GM23338 (cell line): ENCODE results near the gene NABP1. TPM values are rescaled to one million over a fixed set of nuclear protein-coding genes. Genes with fewer than 3 reads are reported as not detected.

Source experiments
- ATAC-seq: fragments of 200-7000 bp; cut with Tn5 transposase; 3 replicates; pipeline ENCODE4 v1.9.1; 2020
- DNase-seq: peaks from one replicate; pipeline ENCODE4 v3.0.0-alpha.2; 2015; ENCODE audit warnings: low spot score
- H2AFZ ChIP-seq: fragments of 200-600 bp; sonication (generic); 2 replicates; pipeline ENCODE4 v1.8.0; 2016; ENCODE audit warnings: antibody characterized with exemption, mild to moderate bottlenecking, moderate library complexity
- H3F3A ChIP-seq: fragments of 200-600 bp; sonication (generic); replicated peaks from 2 replicates; pipeline ENCODE4 v1.8.0; 2017; ENCODE audit warnings: antibody characterized with exemption, mixed run types, low read depth
- H3K27ac ChIP-seq: fragments of 200-600 bp; sonication (generic); 2 replicates; pipeline ENCODE4 v1.6.1; 2016; ENCODE audit warnings: low read depth
- H3K27me3 ChIP-seq: fragments of 200-600 bp; sonication (generic); 2 replicates; pipeline ENCODE4 v1.8.0; 2016; ENCODE audit warnings: mild to moderate bottlenecking, mixed run types, moderate library complexity; ENCODE audit not compliant: insufficient read depth
- H3K36me3 ChIP-seq: fragments of 200-600 bp; sonication (generic); 2 replicates; pipeline ENCODE4 v1.8.0; 2016; ENCODE audit warnings: mild to moderate bottlenecking; ENCODE audit not compliant: insufficient read depth
- H3K4me1 ChIP-seq: fragments of 200-600 bp; sonication (generic); 2 replicates; pipeline ENCODE4 v1.8.0; 2016; ENCODE audit warnings: mild to moderate bottlenecking, moderate library complexity; ENCODE audit not compliant: insufficient read depth
- H3K4me2 ChIP-seq: fragments of 200-600 bp; sonication (generic); 2 replicates; pipeline ENCODE4 v1.7.1; 2017; ENCODE audit warnings: mixed run types
- H3K4me3 ChIP-seq: fragments of 200-600 bp; sonication (generic); 2 replicates; pipeline ENCODE4 v1.6.1; 2016; ENCODE audit warnings: mixed run types
- H3K79me2 ChIP-seq: fragments of 200-600 bp; sonication (generic); replicated peaks from 2 replicates; pipeline ENCODE4 v1.8.0; 2017; ENCODE audit warnings: mild to moderate bottlenecking; ENCODE audit not compliant: insufficient read depth
- H3K9me2 ChIP-seq: fragments of 200-600 bp; sonication (generic); 2 replicates; pipeline ENCODE4 v1.8.0; 2017; ENCODE audit not compliant: insufficient read depth
- H4K20me1 ChIP-seq: fragments of 200-600 bp; sonication (generic); replicated peaks from 2 replicates; pipeline ENCODE4 v1.8.0; 2017; ENCODE audit warnings: mild to moderate bottlenecking; ENCODE audit not compliant: insufficient read depth
- H3K27ac Mint-ChIP-seq: 2 replicates; pipeline ENCODE4 v1.8.0; 2020; ENCODE audit warnings: inconsistent platforms, mild to moderate bottlenecking, moderate library complexity, mixed read lengths
- H3K27me3 Mint-ChIP-seq: 3 replicates; pipeline ENCODE4 v1.8.0; 2022; ENCODE audit warnings: low read depth, mild to moderate bottlenecking, moderate library complexity, mixed read lengths, inconsistent platforms; ENCODE audit not compliant: insufficient read depth, poor library complexity
- H3K36me3 Mint-ChIP-seq: 3 replicates; pipeline ENCODE4 v1.8.0; 2021; ENCODE audit warnings: low read depth, mild to moderate bottlenecking, inconsistent platforms, moderate library complexity, mixed read lengths
- H3K4me1 Mint-ChIP-seq: 3 replicates; pipeline ENCODE4 v1.8.0; 2020; ENCODE audit warnings: mild to moderate bottlenecking, inconsistent platforms, mixed read lengths
- H3K4me3 Mint-ChIP-seq: 3 replicates; pipeline ENCODE4 v1.8.0; 2021; ENCODE audit warnings: moderate library complexity, mild to moderate bottlenecking, inconsistent platforms, mixed read lengths
- H3K9me3 Mint-ChIP-seq: 3 replicates; pipeline ENCODE4 v1.8.0; 2020; ENCODE audit warnings: moderate library complexity, mild to moderate bottlenecking, inconsistent platforms, mixed read lengths
- CREB1 ChIP-seq: fragments of 250-450 bp; sonication (Bioruptor Pico); IDR thresholded peaks from 2 replicates; pipeline ENCODE4 v1.5.0; 2020; ENCODE audit warnings: low read depth, mild to moderate bottlenecking, moderate library complexity
- STAT1 ChIP-seq: IDR thresholded peaks from one replicate; pipeline ENCODE4 v1.6.1; 2016; ENCODE audit warnings: antibody characterized with exemption; ENCODE audit not compliant: unreplicated experiment
- ZNF114 ChIP-seq: fragments of 250-450 bp; sonication (Bioruptor Pico); IDR thresholded peaks from 2 replicates; pipeline ENCODE4 v1.5.0; 2020; ENCODE audit warnings: mild to moderate bottlenecking, moderate library complexity
- polyA plus RNA-seq: library from polyadenylated mRNA; unstranded; fragments of >200 nt; fragmentation: Nextera tagmentation; extraction: Ambion mirVana; gene quantifications from 2 replicates; pipeline ENCODE4 v1.2.1, GENCODE V29; 2016
- total RNA-seq: library from RNA; depleted of rRNA; stranded (reverse); fragments of >200 nt; shearing (Covaris generic); gene quantifications from 2 replicates; pipeline ENCODE4 v1.2.3, GENCODE V29; 2014
- TF ChIP-seq, protein P1 (sequence below): IDR thresholded peaks from one replicate; pipeline ENCODE4 v1.6.1; 2018; ENCODE audit warnings: antibody characterized with exemption; ENCODE audit not compliant: unreplicated experiment
- TF ChIP-seq, protein P2 (sequence below), 2 experiments: fragments of 200-600 bp in 1 of 2; sonication (generic) in 1 of 2; conservative IDR thresholded peaks; 2 replicates each; pipeline versions ENCODE4 v1.5.1 to v1.6.1; 2016 to 2017; ENCODE audit warnings: antibody characterized with exemption in 2 of 2, low read depth in 2 of 2, mild to moderate bottlenecking in 2 of 2, moderate library complexity in 1 of 2

NABP1 gene
- total and polyA plus RNA-seq, 2 experiments from 2014 or later: 5.2 to 5.6 TPM

DNA sequence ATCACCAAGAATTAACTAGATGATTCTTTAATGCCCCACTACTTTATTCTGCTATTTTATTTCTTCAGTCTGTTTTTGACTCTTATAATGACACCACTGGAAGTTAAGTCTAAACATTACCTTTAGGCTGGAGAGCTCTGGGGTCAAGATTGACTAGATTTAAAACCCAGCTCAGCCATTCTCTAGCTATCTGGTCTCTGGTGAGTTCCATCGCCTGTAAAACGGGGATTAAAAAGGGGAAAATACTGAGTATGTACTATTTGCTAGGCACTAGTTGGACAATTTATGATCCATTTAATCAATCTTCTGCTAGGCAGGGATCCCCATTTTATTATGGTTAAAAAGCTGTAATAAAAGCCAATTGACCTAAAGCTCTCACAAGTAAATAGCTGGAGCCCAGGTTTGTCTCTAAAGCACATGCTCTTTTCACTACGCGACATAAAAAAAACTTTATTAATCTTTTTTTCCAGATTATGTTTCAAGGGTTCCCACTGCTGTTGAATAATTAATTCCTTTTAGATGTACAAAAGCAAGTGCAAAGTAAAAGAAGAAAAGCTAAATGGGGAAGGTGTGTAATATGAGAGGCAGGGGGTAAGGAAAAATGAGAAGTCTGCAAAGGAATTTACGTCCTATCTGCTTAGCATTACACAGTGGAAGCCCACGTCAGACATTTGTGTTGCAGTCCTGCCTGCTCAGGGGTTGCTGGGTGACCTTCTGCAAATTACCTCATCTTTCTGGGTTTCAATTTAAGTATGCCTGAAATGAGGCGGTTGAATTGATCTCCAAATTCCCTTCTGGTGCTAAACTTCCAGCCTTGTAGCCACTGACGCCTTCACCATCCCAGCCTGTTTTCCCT, 918 bp upstream of the NABP1 start (continued):
- TF ChIP-seq, protein P1, sequence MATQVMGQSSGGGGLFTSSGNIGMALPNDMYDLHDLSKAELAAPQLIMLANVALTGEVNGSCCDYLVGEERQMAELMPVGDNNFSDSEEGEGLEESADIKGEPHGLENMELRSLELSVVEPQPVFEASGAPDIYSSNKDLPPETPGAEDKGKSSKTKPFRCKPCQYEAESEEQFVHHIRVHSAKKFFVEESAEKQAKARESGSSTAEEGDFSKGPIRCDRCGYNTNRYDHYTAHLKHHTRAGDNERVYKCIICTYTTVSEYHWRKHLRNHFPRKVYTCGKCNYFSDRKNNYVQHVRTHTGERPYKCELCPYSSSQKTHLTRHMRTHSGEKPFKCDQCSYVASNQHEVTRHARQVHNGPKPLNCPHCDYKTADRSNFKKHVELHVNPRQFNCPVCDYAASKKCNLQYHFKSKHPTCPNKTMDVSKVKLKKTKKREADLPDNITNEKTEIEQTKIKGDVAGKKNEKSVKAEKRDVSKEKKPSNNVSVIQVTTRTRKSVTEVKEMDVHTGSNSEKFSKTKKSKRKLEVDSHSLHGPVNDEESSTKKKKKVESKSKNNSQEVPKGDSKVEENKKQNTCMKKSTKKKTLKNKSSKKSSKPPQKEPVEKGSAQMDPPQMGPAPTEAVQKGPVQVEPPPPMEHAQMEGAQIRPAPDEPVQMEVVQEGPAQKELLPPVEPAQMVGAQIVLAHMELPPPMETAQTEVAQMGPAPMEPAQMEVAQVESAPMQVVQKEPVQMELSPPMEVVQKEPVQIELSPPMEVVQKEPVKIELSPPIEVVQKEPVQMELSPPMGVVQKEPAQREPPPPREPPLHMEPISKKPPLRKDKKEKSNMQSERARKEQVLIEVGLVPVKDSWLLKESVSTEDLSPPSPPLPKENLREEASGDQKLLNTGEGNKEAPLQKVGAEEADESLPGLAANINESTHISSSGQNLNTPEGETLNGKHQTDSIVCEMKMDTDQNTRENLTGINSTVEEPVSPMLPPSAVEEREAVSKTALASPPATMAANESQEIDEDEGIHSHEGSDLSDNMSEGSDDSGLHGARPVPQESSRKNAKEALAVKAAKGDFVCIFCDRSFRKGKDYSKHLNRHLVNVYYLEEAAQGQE: no peak
- TF ChIP-seq STAT1 (no peak), CREB1 (CRISPR knock-in tag) (no peak)

DNA sequence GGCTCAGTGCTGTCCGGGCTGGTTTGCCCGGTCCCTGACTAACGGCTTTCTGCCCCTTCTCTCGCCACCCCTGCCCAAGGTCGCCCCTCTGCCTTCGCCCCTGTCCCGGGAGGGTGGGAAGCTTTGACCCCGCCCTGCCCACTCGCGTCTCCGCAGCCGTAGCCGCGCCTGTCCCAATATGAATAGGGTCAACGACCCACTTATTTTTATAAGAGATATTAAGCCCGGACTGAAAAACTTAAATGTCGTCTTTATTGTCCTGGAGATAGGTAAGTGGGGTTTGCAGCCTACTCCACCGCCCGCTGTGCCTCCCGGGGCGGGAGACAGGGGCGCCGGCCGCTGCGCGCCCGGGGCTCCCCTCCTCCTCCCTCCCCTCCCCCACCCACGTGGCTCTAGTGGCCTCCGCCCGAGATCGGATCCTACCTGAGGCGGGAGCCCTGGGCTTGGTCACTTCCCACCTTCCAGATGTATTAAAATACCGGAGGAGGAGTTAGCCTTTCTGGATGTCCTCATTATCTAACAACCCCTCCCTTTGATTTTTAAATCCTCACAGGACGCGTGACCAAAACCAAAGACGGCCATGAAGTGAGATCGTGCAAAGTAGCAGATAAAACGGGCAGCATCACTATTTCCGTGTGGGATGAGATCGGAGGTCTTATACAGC, 633 bp downstream of the NABP1 start:
- peak overlapping the region; percentile 80 for H2AFZ ChIP-seq
- H3K9me2 ChIP-seq: no peaks in the 10 kb centered on the region
- H3K4me1 Mint-ChIP-seq: peaks cover 9% of the 10 kb centered on the region; the same call in 2 of the 3 replicates
- H3K4me3 ChIP-seq: peak overlapping the region; percentile 87
- no peaks in the 10 kb centered on the region for H3K36me3 ChIP-seq
- H3K4me1 ChIP-seq: no peaks in the 10 kb centered on the region
- H3K27me3 Mint-ChIP-seq: peaks cover 13% of the 10 kb centered on the region
- no peak for TF ChIP-seq ZNF114 (CRISPR knock-in tag)
- TF ChIP-seq, protein P2, sequence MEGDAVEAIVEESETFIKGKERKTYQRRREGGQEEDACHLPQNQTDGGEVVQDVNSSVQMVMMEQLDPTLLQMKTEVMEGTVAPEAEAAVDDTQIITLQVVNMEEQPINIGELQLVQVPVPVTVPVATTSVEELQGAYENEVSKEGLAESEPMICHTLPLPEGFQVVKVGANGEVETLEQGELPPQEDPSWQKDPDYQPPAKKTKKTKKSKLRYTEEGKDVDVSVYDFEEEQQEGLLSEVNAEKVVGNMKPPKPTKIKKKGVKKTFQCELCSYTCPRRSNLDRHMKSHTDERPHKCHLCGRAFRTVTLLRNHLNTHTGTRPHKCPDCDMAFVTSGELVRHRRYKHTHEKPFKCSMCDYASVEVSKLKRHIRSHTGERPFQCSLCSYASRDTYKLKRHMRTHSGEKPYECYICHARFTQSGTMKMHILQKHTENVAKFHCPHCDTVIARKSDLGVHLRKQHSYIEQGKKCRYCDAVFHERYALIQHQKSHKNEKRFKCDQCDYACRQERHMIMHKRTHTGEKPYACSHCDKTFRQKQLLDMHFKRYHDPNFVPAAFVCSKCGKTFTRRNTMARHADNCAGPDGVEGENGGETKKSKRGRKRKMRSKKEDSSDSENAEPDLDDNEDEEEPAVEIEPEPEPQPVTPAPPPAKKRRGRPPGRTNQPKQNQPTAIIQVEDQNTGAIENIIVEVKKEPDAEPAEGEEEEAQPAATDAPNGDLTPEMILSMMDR (conservative IDR thresholded peaks at IDR 0.05; ENCODE audit: low read depth in 2 of 2): no peak
- peak overlapping the region; percentile 97 for H3K4me2 ChIP-seq
- ATAC-seq: peak; percentile 34
- peaks cover 4% of the 10 kb centered on the region; the same call in 1 of the 2 replicates for H3K27me3 ChIP-seq
- no peak overlapping the region for H3K27ac Mint-ChIP-seq
- H4K20me1 ChIP-seq: no peaks in the 10 kb centered on the region
- no peaks in the 10 kb centered on the region for H3K36me3 Mint-ChIP-seq
- no peaks in the 10 kb centered on the region for H3F3A ChIP-seq
- 0 out of 2 replicates have a peak overlapping the region, but pooled peaks have one; percentile 34 for H3K27ac ChIP-seq
- no peaks in the 10 kb centered on the region for H3K79me2 ChIP-seq
- no peaks in the 10 kb centered on the region for H3K9me3 Mint-ChIP-seq
- H3K4me3 Mint-ChIP-seq: peak overlapping the region; percentile 89
- DNase-seq: peak; percentile 66
